Measurements from ENCODE around the gene MYOC.

DNA sequence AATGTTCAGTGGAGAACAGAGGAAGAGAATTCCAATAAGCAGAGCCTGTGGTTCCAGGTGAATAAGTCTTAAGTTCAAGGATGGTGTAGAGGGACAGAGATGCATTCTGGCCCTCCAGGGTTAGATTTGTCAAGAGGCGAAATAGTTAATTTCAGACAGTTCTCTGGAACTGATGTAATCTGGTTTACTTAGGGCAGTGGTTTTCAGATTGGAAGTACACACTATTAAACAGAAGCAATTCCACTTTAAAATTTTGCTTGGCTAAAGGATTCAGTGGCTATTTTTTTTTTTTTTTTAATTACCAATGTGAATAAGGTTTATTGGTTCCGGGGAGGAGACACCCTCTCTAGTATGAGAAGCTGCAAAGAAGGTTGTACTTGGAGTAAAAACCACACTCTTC, 55.8 kb downstream of the MYOC start:
- TF ChIP-seq, protein P1, sequence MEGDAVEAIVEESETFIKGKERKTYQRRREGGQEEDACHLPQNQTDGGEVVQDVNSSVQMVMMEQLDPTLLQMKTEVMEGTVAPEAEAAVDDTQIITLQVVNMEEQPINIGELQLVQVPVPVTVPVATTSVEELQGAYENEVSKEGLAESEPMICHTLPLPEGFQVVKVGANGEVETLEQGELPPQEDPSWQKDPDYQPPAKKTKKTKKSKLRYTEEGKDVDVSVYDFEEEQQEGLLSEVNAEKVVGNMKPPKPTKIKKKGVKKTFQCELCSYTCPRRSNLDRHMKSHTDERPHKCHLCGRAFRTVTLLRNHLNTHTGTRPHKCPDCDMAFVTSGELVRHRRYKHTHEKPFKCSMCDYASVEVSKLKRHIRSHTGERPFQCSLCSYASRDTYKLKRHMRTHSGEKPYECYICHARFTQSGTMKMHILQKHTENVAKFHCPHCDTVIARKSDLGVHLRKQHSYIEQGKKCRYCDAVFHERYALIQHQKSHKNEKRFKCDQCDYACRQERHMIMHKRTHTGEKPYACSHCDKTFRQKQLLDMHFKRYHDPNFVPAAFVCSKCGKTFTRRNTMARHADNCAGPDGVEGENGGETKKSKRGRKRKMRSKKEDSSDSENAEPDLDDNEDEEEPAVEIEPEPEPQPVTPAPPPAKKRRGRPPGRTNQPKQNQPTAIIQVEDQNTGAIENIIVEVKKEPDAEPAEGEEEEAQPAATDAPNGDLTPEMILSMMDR (IDR thresholded peaks at IDR 0.05) = no peak
- TF ChIP-seq EZH2 (IDR thresholded peaks at IDR 0.05) (no peak), EZH2phosphoT487 (IDR thresholded peaks at IDR 0.05) (no peak)
